ENCODE results near the gene IL36A.

GRCh38 chr2:113011108-113011507 is 5.8 kb downstream of the IL36A start:
- TF ChIP-seq SUZ12 (IDR thresholded peaks at IDR 0.05) (no peak), SP1 (IDR thresholded peaks at IDR 0.05) (no peak), FOXM1 (IDR thresholded peaks at IDR 0.05; ENCODE audit: borderline replicate concordance) (no peak), CTBP1 (IDR thresholded peaks at IDR 0.05; ENCODE audit: borderline replicate concordance) (no peak), TARDBP (IDR thresholded peaks at IDR 0.05) (no peak), FOXK2 (IDR thresholded peaks at IDR 0.05) (no peak), ZNF384 (IDR thresholded peaks at IDR 0.05) (no peak), BHLHE40 (IDR thresholded peaks at IDR 0.05; ENCODE audit: borderline replicate concordance) (no peak), ARNT (IDR thresholded peaks at IDR 0.05) (no peak), FOXA1 (IDR thresholded peaks at IDR 0.05) (no peak), L3MBTL2 (conservative IDR thresholded peaks at IDR 0.05) (no peak), ELF4 (IDR thresholded peaks at IDR 0.05) (no peak)
